ENCODE measurements around the gene DIAPH1.
A peak's percentile ranks its signal among the peaks of the same experiment; 100 is the strongest.

DIAPH1 gene

DNA sequence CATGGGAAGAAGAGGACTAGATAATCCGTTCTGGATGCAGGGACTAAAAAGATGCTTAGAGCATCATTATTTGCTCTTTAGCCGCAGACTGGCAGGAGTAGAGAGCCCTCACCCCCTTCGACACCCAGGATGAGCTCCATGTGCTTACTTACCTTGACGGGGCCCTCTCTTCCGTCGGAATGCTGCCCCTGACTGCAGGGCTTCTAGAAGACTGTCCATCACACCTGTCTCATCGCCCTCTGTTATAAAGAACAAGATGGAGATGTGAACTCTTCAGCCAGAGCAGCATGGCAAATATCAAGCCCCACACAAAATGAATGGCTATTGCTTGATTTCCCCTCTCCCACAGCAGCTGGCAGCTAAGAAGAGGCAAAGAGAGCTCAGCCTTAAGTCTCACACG is 94.8 kb downstream of the DIAPH1 start:
- TF ChIP-seq, protein P1, sequence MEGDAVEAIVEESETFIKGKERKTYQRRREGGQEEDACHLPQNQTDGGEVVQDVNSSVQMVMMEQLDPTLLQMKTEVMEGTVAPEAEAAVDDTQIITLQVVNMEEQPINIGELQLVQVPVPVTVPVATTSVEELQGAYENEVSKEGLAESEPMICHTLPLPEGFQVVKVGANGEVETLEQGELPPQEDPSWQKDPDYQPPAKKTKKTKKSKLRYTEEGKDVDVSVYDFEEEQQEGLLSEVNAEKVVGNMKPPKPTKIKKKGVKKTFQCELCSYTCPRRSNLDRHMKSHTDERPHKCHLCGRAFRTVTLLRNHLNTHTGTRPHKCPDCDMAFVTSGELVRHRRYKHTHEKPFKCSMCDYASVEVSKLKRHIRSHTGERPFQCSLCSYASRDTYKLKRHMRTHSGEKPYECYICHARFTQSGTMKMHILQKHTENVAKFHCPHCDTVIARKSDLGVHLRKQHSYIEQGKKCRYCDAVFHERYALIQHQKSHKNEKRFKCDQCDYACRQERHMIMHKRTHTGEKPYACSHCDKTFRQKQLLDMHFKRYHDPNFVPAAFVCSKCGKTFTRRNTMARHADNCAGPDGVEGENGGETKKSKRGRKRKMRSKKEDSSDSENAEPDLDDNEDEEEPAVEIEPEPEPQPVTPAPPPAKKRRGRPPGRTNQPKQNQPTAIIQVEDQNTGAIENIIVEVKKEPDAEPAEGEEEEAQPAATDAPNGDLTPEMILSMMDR (IDR thresholded peaks at IDR 0.05; ENCODE audit: low read length, missing control alignments) = no peak
- H3K4me3 ChIP-seq (replicated peaks; ENCODE audit: low read depth, low read length) = no peak overlapping the region
- no peak for DNase-seq (ENCODE audit: low read depth)

DNA sequence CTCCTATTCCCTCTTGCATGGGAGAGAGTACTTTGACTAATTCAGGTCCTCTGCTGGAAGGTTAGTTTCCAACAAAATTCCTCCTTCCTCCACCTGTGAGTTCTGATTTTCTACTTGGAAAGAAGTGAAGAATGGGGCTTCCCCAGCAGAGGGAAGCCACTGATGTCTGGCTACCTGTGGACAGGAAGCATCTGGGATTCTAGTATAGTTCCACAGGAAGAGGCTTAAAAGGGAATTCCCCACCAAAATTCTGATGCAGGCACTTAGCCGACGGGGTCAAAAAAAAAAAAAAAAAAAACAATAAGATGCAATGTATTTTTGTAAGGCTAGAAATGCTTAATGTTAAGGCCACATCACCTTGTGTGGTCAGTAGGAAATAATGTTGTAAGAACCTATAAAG is 96.5 kb downstream of the DIAPH1 start:
- TF ChIP-seq, protein P1 (IDR thresholded peaks at IDR 0.05; ENCODE audit: low read length, missing control alignments) = no peak
- H3K4me3 ChIP-seq (replicated peaks; ENCODE audit: low read depth, low read length) = no peak overlapping the region
- DNase-seq (ENCODE audit: low read depth) = no peak

DNA sequence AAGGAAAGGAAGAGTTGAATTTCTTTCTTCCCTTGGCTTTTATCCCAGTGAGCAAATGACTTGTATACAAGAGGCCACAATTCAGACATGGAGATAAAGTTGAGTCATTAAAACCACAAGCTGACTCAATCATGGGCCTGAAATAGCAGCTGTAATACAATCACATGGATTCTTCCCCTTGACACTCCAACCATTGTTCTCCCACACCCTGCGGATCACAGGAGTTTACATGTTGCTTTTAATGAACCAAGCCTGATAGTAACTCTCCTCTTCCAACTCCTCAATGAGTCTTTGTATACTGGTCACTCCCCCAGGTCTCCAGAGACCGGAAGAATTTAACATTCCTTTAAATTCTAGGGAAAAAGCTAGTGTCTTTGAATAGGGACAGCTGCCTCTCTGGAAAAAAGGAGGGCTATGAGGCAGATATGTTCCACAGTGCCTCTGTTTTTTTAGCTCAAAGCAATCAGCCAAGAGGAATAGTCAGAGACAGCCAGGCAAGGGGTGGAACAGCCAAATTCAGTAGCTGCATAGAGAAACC is 97.5 kb downstream of the DIAPH1 start:
- DNase-seq (ENCODE audit: low read depth) = peak; percentile 100
- H3K4me3 ChIP-seq (replicated peaks; ENCODE audit: low read depth, low read length) = no peak overlapping the region
- TF ChIP-seq, protein P1 (IDR thresholded peaks at IDR 0.05; ENCODE audit: low read length, missing control alignments) = no peak

DNA sequence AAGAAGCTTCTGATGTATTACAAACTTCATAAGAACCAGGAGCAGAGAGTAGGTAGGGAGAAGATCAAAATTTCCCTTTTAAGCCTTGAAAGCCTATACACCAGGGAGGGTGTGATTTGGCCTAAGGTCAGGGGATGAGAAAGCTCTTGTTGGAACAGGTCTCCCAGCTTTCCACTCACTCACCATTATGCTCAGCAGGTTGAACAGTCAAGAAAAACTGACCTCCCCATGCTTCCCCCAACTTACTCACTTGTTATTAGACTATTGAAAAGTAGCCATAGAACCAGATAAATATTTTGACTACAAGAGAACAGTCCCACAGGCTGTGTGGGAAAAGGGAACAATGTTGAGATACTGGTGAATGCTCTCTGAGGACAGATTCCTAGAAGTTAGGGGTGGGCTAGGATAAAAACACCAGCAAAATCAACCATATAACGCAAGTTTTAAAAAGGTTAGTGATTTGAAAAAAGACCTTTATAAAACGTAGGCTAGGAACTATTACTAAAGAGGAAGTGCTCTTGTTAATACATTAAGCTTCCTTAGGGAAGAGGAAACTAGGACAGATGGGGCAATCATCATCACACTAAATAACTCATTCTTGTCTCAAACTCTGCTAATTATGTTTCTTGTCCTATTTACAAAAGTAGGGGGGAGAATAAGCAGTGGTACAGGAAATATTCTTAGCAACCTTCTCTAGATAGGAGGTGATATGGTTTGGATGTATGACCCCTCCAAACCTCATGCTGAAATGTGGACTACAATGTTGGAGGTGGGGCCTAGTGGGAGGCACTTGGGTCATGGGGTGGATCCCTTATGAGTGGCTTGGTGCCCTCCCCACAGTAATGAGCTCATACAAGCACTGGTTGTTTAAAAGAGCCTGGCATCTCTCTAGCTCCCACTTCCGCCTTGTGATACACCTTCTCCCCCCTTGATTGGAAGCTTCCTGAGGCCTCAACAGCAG is 98.9 kb downstream of the DIAPH1 start:
- DNase-seq (ENCODE audit: low read depth) = no peak
- no peak overlapping the region for H3K4me3 ChIP-seq (replicated peaks; ENCODE audit: low read depth, low read length)
- TF ChIP-seq, protein P1 (IDR thresholded peaks at IDR 0.05; ENCODE audit: low read length, missing control alignments) = no peak

DNA sequence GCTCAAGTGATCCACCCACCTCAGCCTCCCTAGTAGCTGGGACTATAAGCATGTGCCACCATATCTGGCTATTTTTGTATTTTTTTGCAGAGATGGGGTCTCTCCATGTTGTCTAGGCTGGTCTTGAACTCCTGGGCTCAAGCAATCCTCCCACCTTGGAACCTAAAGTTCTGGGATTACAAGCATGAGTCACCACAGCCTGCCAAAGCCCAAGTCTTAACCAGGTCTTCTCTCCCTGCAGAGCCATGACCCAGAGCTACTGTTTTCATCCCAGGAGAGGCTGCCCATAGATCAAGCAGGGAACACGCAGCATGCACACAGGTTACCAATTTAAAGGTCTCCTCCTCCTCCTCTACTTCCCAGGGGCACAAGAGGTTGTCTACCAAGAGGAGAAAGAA is 100.2 kb downstream of the DIAPH1 start:
- no peak overlapping the region for H3K4me3 ChIP-seq (replicated peaks; ENCODE audit: low read depth, low read length)
- DNase-seq (ENCODE audit: low read depth) = no peak
- TF ChIP-seq, protein P1 (IDR thresholded peaks at IDR 0.05; ENCODE audit: low read length, missing control alignments) = no peak

DNA sequence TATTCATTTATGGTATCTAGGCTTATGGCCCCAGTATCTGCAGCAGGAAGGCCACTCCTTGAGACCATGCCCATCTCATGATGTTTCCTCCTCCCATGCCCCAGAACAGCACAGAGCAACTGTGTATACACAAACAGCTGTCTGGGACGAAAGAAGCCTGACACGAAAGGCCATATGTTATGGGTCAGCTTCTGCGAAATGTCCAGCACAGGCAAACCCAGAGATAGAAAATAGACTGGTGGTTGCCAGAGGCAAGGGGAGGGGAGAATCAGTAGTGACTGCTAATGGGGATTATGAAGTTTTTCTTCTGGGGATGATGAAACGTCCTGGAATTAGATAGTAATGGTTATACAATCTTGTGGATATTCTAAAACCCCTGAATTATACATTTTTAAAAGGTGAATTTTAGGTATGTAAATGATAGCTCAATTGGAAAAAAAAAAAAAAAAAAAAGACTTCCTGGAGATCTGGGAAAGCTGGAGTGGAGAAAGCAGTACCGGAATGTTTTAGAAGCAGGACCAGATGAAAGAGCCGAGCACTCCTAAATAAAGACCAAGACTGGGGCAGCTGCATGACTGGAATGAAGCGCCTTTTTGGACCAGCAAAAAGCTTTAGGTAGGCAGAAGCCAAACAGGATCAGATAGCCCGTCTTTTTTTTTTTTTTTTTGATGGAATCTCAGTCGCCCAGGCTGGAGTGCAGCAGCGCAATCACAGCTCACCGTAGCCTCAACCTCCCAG is 100.8 kb downstream of the DIAPH1 start:
- no peak for DNase-seq (ENCODE audit: low read depth)
- no peak overlapping the region for H3K4me3 ChIP-seq (replicated peaks; ENCODE audit: low read depth, low read length)
- TF ChIP-seq, protein P1 (IDR thresholded peaks at IDR 0.05; ENCODE audit: low read length, missing control alignments) = no peak

Measured in fibroblast of pulmonary artery (primary cell).